ENCODE data around the gene NR3C2. TPM values are rescaled to one million over a fixed set of nuclear protein-coding genes. Genes with fewer than 3 reads are reported as not detected.
"Not testable (repeated sequence)": the region's sequence is repeated elsewhere in the genome, so short reads cannot be mapped to it uniquely, and the experiment has no call there.

Gene NR3C2
- total RNA-seq, 1 donor: 1.1 TPM

DNA sequence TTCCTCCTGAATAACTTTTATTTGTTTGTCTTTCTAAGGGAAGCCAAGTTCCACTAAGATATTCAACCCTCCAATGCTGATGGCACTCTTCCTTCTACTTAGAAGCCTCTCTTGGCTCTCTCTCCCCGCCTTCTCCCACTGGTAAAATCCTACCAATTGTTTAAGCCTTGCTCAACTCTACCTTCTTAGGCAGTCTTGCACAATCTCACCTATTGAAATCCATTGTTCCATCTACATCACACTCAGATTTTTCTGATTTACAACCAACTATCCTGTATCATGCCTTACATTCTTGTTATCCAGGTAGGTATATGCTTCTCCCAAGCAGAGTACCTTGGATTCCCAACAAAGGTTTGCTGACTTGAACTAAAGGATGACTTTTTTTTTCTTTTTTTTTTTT, 69.1 kb downstream of the NR3C2 start:
- no peak for DNase-seq (ENCODE audit: low read depth in 2 of 3, low spot score in 2 of 3)

DNA sequence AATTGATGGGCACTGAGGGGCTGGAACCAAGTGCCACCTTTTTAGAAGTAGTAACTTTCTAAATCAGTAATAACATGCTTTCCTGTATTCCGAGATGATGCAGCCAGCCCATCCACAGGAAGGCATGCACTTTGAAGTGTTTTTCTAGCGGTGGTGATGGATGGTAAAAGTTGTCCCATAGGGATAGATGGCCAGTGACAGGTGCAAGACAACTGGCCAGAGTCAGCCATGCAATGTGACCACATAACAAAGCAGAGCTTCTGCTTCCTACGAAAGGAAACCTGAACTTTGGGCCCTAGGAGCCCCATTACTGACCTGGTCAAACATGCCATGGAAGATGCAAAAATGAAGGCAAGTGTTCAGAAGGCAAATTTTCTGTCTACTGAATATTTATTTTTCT, 72.3 kb downstream of the NR3C2 start:
- no peak for DNase-seq (ENCODE audit: low read depth in 2 of 3, low spot score in 2 of 3)

DNA sequence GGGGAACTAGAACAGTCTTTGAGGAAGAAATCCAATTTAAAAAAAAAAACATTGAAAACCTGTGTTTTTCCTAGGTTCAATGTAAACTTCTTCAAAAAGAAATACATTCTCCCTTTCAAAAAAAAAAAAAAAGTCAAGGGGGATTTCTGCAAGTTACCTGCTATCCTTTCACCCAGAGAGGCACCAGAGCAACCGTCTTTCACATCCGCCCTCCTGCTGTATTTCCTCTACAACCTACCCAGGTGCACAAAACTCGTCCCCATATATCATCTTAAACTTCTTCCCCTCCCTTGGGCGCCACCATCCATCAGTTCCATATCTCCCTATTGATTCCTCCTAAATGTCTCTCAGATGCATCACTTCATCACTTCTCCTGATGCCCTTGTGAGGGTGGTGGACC, 74.5 kb downstream of the NR3C2 start:
- no peak for DNase-seq (ENCODE audit: low read depth in 2 of 3, low spot score in 2 of 3)

DNA sequence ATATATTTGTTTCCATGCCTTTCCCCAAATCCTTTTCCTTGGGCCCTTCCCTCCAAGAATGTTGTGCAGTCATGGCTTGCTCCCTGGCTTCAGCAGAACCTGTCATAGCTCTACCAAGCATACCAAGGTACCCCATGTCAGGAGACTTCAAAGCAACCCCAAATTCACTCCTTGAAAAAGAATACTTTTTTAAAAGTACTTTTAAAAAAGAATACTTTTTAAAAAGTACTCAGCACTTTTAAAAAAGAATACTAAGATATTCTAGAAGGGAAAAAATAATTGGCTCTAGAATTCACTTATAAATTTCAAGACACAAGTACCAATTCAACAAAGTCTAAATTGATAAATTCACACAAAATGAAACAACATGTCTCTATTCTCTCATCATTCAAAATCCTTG, 76.0 kb downstream of the NR3C2 start:
- DNase-seq (ENCODE audit: low read depth in 2 of 3, low spot score in 2 of 3): no peak

DNA sequence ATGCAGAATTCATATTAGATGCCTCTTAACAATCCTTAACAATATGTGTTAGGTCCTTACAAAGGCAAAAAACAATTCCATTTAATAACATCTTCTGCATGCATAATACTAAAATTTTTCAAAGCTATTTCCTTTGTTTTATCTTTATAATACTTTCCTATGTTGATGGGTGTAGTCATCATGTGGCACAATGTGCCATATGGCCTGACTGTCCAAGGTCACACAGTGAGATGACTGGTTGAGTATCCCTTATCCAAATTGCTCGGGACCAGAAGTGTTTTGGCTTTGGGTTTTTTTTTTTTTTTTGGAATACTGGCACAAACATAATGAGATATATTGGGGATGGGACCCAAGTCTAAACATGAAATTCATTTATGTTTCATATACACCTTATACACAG, 77.7 kb downstream of the NR3C2 start:
- DNase-seq (ENCODE audit: low read depth in 2 of 3, low spot score in 2 of 3): no peak

DNA sequence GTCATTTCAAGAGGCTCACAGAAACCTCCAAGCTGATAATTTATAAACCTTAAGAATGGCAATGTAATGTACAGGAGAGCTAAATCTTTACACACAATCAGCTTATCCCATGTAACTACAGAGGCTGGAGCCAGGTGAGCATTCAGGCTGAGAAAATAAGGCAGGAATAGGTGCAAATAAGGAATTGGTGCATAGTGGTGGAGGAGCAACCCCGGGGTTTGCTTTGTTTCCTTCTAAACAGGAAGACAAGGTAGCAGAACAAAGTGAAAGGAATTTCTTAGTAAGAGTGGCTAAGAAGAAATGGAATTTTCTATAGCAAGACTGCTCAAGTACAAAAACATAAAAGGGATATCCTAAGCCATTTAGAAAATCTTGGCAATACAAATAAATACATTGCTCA, 82.4 kb downstream of the NR3C2 start:
- DNase-seq (ENCODE audit: low read depth in 2 of 3, low spot score in 2 of 3): no peak

DNA sequence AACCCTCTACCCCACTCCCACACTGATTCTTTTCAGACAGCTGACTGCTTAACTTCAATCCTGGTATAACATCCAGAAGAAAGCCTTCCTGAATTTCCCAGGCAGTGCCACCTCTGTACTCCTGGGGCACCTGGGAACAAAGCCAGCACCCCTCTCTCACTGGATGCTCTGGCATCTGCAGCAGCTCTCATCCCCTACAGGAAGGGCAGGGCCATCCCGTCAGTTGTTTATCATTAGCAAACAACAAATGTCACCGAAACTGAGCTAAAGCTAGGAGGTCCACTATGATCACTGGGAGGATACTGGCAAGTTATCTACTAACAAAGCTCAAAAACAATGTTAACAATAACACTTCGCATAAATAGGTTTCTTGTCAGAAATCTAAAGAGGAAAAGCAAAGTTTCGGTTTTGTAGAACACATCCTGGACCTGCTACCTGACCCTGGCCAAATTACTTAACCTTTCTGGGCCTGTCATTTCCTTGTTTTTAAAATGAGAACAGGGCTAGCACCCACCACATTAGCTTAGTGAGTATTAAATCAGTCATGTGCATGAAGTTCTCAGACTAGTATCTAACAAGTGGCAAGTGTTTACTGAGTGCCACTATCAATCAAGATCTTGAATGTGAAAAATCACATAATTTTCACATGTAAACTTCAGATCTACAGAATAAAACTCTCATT, 86.6 kb downstream of the NR3C2 start:
- DNase-seq (ENCODE audit: low read depth in 2 of 3, low spot score in 2 of 3): no peak

DNA sequence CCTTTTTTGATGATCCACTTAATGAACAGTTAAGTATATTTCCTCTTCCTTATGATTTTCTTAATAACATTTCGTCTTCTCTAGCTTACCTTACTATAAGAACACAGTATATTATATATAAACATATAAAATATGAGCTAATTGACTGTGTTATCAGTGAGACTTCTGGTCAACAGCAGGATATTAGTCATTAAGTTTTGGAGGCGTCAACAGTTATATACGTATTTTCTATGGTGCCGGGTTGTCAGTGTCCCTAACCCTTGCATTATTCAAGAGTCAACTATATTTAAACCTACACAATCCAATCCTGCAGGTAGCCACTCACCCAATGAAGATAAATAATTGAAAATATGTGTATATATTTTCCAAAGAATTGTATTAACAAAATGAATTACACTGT, 88.0 kb downstream of the NR3C2 start:
- no peak for DNase-seq (ENCODE audit: low read depth in 2 of 3, low spot score in 2 of 3)

DNA sequence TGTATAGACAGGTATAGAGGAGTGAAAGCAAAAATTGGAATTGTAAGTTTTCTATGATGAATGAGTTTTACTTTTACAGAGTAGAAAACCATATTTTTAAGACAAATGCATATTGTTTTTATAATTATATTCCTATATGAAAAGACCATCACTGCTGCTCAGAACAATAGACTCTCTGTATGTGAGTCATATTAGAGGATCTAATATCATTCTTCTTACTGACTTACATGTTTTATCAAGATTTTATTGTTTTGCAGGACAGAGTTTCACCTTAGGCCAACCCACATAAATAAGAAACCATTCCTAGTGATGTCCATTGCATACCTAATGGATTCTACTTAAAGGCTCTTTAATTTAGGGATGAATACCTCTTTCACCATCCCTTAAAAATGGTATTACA, 88.6 kb downstream of the NR3C2 start:
- DNase-seq (ENCODE audit: low read depth in 2 of 3, low spot score in 2 of 3): no peak

DNA sequence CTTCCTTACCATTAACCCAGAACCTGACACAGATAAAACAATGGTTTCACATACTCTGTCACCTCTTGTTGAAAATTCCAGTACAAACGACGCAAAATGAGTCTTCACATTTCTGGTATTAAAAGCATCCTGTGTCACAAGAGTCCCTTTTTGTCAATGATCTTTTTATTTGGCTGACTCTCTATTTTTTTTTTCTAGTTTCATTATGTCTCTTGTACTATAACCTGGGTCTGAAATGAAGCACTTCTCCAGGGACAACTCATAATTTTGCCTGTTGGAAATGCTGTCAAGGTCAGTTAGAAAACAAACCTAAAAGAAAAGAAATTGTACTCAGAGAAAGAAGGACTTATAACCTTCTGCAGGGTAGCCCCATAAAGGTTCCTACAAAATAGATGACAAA, 93.1 kb downstream of the NR3C2 start:
- no peak for DNase-seq (ENCODE audit: low read depth in 2 of 3, low spot score in 2 of 3)

DNA sequence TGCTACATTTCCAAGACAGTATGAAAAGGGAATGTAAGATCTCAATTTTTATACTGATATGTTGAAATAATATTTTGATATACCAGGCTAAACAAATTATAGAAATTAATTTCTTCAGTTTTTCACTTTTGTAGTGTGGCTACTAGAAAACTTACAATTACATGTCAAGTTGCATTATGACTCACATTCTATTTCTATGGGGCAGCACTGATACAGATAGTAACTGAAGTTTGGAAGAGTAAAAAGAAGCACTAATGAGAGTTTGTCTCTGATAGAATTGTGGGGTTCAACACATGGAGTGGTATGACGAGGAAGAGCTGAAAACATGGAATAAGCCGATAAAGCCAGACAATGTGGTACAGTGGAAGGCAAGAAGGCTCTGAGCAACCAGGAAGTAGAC, 95.6 kb downstream of the NR3C2 start:
- no peak for DNase-seq (ENCODE audit: low read depth in 2 of 3, low spot score in 2 of 3)

DNA sequence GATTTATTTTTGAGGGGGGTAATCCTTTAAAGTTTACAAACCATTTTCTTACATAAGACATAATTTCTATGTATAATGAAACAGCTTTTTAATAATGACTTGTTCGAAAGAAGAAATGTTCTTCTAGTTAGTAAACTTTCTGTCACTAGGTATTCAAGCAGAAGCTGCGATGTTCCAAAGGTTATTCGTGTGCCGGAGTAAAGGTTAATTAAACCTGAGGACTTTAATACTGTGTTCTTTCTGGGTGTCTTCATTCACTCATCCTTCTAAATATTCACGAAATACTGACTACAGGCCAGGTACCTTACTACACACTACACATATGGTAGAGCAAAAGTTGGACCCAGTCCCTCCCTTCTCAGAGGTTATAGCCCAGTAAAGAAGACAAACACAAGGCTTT, 96.7 kb downstream of the NR3C2 start:
- no peak for DNase-seq (ENCODE audit: low read depth in 2 of 3, low spot score in 2 of 3)

DNA sequence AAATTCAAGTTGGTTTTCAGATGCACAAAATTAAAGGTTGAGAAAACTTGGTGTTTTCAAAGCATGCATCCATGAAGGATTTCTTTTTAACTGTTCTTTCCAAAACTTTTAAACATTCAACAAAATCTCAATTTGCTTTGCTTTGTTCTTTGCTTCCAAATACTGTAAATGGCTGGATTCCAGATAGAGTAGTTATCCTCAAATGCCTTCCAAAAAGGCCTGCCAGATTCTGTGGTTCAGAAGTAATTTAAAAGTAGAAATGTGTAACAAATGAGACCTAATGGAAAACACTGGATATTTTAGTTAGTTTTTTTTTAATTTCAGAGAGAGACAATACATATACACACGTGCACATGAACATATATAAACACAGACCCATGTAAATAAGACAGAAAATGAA, 97.3 kb downstream of the NR3C2 start:
- DNase-seq (ENCODE audit: low read depth in 2 of 3, low spot score in 2 of 3): no peak

DNA sequence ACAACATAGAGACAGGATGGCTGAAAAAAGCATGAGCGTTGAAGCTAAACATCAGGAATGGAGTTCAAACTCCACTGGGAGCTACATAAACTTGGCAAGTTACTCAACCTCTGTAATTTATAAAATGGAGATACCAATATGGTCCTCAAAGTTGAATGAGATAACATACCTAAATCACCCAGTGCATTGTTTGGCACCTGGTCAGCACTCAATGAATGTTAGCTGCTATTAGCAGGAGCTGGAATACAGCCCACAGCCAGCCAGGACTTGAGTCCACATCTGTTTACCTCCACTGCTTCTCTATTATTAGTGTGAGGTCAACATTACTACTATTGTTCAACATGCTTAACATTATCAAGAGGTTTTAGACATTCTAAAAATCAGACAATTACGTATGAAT, 97.9 kb downstream of the NR3C2 start:
- DNase-seq (ENCODE audit: low read depth in 2 of 3, low spot score in 2 of 3): no peak

DNA sequence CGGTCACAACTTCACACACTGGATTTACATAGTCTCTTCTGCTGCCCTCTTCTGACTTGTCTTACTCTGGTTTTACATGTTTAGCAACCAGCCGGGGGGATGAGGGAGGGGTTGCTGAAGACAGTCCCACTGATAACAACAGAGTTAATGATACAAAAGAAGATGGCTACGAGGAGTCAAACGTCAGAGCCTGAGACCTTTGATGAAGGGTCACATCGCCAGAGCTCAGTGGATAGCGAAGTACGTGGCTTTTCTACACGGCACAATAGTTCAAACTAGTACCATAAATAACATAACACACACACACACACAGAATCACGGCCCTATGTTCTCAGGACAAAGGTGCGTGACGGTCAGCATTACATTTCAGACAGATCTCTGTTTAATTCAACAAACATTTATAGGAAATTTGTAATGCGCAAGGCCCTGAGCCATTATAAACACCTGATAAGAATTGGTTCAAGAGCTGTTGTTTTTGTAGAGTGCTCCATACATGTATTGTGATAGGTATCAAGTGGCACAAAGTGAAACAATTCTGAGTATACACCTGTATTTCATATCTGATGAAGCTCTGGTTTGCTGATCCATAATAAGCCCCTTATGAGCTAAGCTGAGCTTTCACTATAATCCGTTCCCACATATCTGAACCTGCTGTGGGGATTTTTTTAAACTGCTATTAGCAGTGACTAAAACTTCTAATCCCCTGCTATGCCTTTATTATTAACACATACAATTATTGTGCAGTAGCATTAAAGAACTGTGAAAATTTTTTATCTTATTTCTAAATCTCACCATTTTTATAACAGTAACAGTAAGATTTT, 100.0 kb downstream of the NR3C2 start:
- no peak for DNase-seq (ENCODE audit: low read depth in 2 of 3, low spot score in 2 of 3)

DNA sequence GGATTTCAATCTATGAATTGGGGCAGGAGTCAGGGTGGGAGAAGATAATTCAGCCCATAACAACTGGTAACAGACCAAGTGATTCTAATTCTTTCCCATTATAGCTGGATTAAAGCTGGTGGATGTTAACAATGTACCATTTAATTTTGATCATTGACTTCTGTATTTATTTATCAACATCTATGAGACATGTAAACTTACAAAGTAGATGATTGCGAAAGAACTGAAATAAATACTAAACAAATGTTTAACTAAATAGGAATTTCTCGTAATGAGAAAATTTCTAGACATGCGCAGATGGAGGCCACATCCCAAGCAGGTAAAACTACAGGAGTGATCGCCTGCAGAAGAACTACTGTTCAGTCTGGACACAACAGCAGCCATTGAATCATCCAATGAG, 107.1 kb downstream of the NR3C2 start:
- no peak for DNase-seq (ENCODE audit: low read depth in 2 of 3, low spot score in 2 of 3)

DNA sequence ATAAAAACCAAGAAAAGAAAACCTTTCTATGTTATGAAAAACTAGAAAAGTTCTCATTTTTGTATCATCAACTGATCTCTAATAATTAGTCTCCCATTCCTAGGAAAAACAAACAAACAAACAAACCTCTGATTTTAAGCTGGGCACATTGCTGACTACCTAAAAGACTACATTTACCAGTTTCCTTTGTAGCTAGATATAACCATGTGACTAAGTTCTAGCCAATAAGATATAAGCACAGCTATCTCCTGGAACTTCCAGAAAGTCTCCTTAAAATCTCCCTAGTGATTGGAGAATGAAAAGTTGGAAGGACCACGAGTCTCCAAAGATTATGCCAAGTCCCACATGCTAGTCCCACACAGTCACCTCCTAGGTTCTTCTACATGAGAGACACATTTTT, 108.9 kb downstream of the NR3C2 start:
- no peak for DNase-seq (ENCODE audit: low read depth in 2 of 3, low spot score in 2 of 3)

DNA sequence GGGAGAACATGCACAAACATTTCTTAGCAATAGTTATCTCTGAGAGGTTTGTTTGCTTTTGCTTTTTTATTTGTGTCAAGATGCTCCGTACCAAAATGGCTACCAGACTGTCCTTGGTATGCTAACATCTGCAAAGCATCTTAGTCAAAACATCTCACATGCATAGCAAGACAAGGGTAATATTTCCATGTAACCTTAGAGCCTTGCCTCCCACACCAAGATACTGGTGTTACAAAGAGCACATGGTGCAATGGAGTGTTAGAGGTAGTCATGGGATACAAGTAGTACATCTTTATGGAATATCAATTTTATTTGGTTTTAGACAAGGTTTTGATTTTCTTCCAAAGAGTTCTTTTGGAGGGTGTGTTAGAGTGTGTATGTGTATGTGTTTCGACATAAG, 109.7 kb downstream of the NR3C2 start:
- DNase-seq (ENCODE audit: low read depth in 2 of 3, low spot score in 2 of 3): no peak

DNA sequence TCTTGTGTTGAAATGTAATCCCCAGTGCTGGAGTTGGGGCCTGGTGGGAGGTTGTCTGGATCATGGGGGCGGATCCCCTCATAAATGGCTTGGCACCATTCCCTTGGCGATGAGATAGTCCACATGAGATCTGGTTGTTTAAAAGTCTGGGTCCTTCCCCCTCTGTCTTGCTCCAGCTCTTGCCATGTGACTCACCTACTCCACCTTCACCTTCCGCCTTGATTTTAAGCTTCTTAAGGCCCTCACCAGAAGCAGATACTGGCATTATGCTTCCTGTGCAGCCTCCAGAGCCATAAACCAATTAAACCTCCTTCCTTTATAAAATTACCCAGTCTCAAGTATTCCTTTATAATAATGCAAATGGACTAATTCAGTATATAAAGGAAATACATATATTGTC, 111.5 kb downstream of the NR3C2 start:
- no peak for DNase-seq (ENCODE audit: low read depth in 2 of 3, low spot score in 2 of 3)

DNA sequence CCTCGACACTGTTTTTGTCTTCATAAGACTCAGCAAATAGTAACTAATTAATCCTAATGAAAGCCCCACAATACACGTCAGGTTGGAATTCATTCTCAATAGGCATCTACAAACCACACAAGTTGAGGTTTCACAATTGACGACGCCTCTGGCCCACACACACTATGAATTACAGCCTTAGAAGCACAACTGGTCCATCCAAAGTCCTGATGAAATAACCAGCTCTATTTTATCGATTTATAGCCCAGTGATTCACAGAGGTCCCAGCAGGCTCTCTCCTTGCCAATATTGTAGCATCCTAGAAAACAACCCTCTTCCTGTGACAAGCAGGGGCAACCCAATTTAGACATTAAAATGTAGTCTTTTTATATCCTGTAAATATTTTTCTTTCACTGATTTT, 112.1 kb downstream of the NR3C2 start:
- no peak for DNase-seq (ENCODE audit: low read depth in 2 of 3, low spot score in 2 of 3)

DNA sequence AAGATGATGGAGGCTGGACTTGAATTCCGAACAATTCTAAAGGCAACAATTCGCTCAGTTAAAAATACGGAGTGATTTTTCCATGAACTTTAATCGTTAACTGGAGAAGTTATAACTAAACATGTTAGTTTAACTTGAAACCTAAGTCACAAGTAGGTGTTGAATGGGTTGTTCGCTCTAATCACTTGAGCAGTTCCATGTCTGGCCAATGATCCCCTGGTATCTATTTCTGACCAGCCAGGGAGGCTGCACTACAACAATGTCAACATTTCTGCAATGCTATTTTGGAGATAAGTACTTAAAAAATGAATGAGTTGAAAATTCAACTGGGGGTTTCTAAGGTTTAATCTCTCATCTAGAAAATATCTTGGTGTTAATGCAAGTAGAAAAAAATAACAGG, 112.5 kb downstream of the NR3C2 start:
- DNase-seq (ENCODE audit: low read depth in 2 of 3, low spot score in 2 of 3): no peak

DNA sequence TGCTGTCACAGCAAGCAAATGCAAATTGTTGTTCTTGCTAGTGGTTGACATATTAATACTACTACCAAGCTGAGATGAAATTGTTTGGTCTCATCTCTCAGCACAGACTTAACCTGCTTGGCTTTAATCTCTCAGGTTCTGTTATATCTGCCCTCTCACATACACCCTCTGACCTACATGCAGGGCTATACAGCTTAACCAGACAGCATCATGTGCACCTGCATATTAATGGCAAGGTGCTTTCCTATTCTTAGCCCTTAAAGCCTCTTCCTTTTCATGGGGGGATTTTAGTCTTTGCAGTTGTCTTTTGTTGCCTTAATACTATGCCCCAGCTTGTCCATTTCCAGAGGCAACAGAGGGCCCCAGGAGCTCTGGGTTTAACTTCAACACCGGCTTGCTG, 114.5 kb downstream of the NR3C2 start:
- DNase-seq (ENCODE audit: low read depth in 2 of 3, low spot score in 2 of 3): no peak

DNA sequence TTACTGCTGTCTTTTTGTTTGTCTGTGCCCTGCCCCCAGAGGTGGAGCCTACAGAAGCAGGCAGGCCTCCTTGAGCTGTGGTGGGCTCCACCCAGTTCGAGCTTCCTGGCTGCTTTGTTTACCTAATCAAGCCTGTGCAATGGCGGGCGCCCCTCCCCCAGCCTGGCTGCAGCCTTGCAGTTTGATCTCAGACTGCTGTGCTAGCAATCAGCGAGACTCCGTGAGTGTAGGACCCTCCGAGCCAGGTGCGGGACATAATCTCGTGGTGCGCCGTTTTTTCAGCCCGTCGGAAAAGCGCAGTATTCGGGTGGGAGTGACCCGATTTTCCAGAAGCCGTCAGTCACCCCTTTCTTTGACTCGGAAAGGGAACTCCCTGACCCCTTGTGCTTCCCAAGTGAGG, 118.9 kb downstream of the NR3C2 start:
- DNase-seq (ENCODE audit: low read depth in 2 of 3, low spot score in 2 of 3): not testable (repeated sequence)
